C4-2B (cell line): ENCODE results near the gene MKRN1.
"Not testable (repeated sequence)": the region's sequence is repeated elsewhere in the genome, so short reads cannot be mapped to it uniquely, and the experiment has no call there.

Source experiments
- H3K27ac ChIP-seq: fragments of 450-650 bp; 2 replicates; pipeline ENCODE4 v1.5.1; 2017
- CTCF ChIP-seq: fragments of 450-650 bp; conservative IDR thresholded peaks from 2 replicates; pipeline ENCODE4 v1.5.1; 2017; ENCODE audit warnings: mild to moderate bottlenecking
- ZFX ChIP-seq: fragments of 450-650 bp; IDR thresholded peaks from 2 replicates; pipeline ENCODE4 v1.6.1; 2017

The MKRN1 gene

GRCh38 chr7:140456551-140457051, 22.7 kb downstream of the MKRN1 start:
- TF ChIP-seq CTCF, result no peak
- no peak overlapping the region for H3K27ac ChIP-seq

GRCh38 chr7:140455743-140456142, 23.6 kb downstream of the MKRN1 start:
- TF ChIP-seq ZFX (no peak), CTCF (no peak)
- H3K27ac ChIP-seq, result no peak overlapping the region

GRCh38 chr7:140454657-140455015, 24.7 kb downstream of the MKRN1 start:
- no peak for TF ChIP-seq ZFX
- TF ChIP-seq CTCF, result no peak
- no peak overlapping the region for H3K27ac ChIP-seq

GRCh38 chr7:140453785-140454656, 25.3 kb downstream of the MKRN1 start:
- H3K27ac ChIP-seq, result not testable (repeated sequence)

GRCh38 chr7:140453273-140453672, 26.0 kb downstream of the MKRN1 start:
- no peak for TF ChIP-seq ZFX
- TF ChIP-seq CTCF, result no peak
- H3K27ac ChIP-seq, result no peak overlapping the region

GRCh38 chr7:140451716-140452115, 27.6 kb downstream of the MKRN1 start:
- TF ChIP-seq ZFX, result no peak
- no peak for TF ChIP-seq CTCF

GRCh38 chr7:140448781-140449480, 30.4 kb downstream of the MKRN1 start:
- no peak overlapping the region for H3K27ac ChIP-seq
- TF ChIP-seq ZFX (no peak), CTCF (no peak)

More at GRCh38 chr7:140451716-140452115, 27.6 kb downstream of the MKRN1 start:
- H3K27ac ChIP-seq, result no peak overlapping the region
